Stimulated activated CD8-positive, alpha-beta memory T cell treated with anti-CD3 and anti-CD28 coated beads, Interleukin-4, amount 100 ng/mL, for 4 hours (primary cell): ENCODE measurements around the gene UBE2R2.
"Not testable (repeated sequence)": the region's sequence is repeated elsewhere in the genome, so short reads cannot be mapped to it uniquely, and the experiment has no call there.

Experiments
- DNase-seq, 2 donors: peaks; one replicate each; pipeline ENCODE4 v3.0.0-alpha.2; 2020; ENCODE audit warnings: low read depth in 2 of 2, low spot score in 1 of 2

Gene UBE2R2, protein sequence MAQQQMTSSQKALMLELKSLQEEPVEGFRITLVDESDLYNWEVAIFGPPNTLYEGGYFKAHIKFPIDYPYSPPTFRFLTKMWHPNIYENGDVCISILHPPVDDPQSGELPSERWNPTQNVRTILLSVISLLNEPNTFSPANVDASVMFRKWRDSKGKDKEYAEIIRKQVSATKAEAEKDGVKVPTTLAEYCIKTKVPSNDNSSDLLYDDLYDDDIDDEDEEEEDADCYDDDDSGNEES

GRCh38 chr9:33816327-33817252 is at the start of gene UBE2R2:
Gene UBE2R2, plus strand, starts transcription at chr9:33817160. Its CDS starts 598 bp downstream, at chr9:33817758.
- peak; percentile 84 to 88 for DNase-seq

DNA sequence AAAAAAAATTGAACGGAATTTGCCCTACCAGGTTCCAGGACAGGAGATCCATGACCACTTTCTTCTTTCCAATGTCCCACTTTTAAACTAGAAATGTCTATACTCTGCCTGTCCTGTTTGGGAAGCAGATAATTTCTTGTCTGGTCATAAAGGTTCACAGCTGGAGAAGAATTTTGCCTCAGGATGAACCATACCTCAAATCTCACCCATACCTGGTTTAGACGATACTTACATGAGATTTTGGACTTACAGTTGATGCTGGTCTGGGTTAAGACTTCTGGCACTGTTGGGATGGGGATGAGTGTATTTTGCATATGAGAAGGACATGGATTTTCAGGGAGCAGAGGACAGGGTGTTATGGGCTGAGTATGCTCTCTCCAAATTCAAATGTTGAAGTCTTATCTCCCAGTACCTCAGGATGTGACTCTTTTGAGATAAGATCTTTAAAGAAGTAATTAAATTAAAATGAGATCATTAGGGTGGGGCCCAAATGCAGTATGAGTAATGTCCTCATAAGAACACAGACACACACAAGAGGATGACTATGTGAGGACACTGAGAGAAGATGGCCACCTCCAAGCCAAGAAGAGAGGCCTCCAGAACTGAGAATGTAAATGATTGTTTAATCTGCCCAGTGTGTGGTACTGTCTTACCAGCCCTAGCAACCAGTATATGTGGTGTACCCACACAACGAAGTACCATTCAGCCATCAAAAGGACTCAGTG is 46.6 kb upstream of the UBE2R2 start:
- not testable (repeated sequence) for DNase-seq

- DNase-seq, result not testable (repeated sequence)
Observed at GRCh38 chr9:33773135-33773534, 43.8 kb upstream of the UBE2R2 start.

DNA sequence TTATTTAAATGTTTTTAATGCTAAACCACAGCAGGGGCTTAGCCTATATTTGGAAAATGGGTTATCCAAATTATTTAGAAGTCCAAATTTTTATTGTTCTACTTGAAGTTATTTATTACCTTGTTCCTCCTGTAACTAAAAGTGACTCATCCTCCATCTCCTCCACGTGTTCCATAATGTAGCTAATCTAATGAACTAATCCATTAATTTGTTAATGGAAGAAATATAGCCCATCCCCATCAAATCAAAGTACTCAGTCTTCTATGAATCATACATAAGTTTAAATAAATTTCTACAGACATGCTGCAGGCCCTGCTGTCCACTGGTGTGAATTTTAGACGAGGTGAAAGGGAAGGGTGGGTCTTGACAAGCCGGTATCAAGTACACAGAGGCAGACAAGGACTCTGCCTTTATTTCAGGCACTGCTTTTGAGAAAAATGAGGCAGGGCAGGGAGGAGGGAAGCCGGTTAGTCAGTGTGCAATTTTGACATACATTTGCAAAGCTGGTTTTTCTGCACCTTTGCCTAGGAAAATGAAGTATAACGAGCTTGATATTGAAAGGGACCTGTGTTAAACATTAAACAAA is 42.8 kb upstream of the UBE2R2 start:
- not testable (repeated sequence) for DNase-seq

- DNase-seq, result no peak
Observed at GRCh38 chr9:33776578-33776977, 40.4 kb upstream of the UBE2R2 start.

DNA sequence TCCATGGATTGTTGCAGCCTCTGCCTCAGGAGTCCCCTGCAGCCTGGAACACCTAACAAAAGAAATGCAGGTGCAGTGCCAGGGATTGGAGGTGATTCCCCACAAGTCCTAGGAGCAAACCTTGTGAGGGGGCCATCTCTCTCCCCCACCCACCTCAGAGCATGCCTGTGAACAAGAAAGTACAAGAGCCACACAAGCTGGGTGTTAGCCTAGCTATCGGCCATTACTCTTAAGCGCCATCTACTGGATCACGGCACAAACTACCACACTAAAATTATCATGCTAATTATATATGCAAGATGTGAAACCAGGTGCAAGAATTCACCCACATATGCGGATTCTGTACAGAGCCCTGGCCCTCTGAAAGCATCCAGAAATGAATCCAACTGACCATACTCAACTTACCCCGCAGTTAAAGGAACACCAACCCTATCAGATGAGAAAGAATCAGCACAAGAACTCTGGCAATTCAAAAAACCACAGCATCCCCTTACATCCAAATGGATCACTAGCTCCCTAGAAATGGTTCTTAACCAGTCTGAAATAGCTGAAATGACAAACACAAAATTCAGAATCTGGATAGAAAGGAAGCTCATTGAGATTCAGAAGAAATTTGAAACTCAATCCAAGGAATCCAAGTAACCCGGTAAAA is 38.1 kb upstream of the UBE2R2 start:
- DNase-seq, result peak; percentile 1 to 5

GRCh38 chr9:33780276-33780675 is 36.7 kb upstream of the UBE2R2 start:
- no peak for DNase-seq

GRCh38 chr9:33781736-33782135 is 35.2 kb upstream of the UBE2R2 start:
- no peak for DNase-seq

GRCh38 chr9:33782395-33783152 is 34.4 kb upstream of the UBE2R2 start:
- no peak for DNase-seq

GRCh38 chr9:33785914-33786313 is 31.0 kb upstream of the UBE2R2 start:
- DNase-seq, result no peak

GRCh38 chr9:33786681-33787080 is 30.3 kb upstream of the UBE2R2 start:
- DNase-seq, result no peak

DNA sequence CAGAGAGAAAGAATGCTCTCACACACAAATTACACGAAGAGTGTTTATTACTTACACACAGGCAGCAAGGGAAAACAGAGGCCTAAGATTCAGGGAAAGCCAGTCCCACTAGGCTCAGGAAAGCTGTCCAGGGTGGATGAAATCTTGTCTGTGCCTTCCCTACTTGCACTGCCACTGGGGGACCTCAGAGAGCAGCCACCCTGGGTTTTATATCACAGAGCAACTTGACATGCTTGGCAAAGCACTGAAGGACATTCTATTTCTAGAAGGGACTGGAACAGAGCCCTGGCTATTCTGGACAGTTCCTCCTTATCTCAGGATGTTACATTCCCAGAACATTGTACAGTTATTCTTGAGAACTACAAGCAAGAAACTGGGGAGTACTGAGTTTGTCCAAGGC is 29.1 kb upstream of the UBE2R2 start:
- no peak for DNase-seq

GRCh38 chr9:33789429-33789828 is 27.5 kb upstream of the UBE2R2 start:
- not testable (repeated sequence) for DNase-seq

DNA sequence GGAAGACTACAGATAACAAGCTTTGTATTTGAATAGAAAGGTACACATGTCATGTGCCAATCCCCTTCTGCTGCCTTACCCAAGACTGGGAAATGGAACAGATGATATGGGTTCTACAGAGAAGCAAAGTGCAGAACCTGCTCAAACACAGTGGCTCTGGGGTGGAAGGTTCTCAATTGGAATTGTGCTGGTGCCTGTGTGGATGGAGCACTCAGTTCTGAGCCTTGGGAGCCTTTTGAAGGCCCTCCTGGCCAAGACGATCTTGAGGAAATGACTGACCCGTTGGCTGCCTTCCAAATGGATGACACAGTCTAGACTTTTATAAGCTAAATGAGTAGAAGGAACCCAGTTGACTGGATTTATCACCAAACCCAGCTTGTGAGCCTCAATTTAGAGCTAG is 25.8 kb upstream of the UBE2R2 start:
- no peak for DNase-seq

- not testable (repeated sequence) for DNase-seq
Observed at GRCh38 chr9:33793496-33793895, 23.5 kb upstream of the UBE2R2 start.

DNA sequence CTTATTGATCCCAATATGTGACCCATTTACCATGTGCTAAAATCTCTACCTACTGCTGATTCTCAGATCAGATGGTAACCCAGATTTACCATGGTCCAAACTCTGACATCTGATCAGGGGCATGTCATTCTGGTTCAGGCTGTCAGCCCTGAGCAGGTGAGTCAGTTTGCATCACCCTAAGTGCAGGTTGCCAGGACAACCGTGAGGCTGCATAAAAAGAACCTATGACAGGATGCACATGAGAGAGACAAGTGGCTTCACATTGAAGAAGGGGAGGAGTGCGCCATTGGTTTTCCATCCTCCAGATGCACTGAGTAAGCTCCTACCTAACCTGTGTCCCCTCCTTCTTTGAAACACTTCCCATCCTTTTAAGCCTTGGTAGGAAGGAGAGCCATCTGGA is 22.4 kb upstream of the UBE2R2 start:
- no peak for DNase-seq

DNA sequence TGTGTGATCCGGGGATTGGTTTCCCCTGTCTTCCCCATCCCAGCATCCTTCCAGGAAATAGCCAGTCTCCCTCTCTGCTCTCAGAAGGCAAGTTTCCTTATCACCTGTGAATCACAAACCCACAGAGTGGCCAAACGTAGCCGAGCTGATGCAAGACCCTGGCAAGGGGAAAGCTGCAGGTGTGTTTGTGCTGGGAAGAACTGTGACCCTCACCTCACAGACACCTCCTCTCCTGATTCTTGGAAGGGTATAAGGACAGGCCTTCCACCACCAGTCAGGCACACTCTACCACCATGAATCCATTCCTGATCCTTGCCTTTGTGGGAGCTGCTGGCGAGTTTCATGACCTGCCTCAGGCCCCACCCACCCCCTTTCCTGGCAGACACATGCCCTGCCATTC is 21.7 kb upstream of the UBE2R2 start, which contains the start of gene PRSS3:
TSS of gene PRSS3 (plus strand) at position 281 of the 400 bp plus-strand sequence. CDS start at position 294, 13 bp downstream.
- DNase-seq, result no peak

DNA sequence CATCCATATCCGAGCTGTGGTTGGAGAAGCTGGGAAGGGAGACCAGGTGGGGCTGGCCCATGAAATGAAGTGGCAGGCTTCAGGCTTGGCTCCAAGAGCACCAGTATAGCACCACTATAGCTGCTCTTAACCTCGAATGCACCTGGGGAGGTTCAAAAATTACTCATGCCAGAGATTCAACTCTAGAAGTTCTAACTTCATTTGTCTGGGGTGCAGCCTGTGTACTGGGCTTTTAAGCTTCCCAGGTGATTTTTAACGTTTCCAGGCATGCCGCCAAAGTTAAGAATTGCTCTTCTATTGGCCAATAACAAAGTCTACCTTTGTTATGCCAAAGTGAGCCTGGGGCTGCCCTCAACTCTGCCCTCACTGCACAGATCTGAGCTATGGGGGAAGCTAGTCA is 21.1 kb upstream of the UBE2R2 start:
- no peak for DNase-seq

DNA sequence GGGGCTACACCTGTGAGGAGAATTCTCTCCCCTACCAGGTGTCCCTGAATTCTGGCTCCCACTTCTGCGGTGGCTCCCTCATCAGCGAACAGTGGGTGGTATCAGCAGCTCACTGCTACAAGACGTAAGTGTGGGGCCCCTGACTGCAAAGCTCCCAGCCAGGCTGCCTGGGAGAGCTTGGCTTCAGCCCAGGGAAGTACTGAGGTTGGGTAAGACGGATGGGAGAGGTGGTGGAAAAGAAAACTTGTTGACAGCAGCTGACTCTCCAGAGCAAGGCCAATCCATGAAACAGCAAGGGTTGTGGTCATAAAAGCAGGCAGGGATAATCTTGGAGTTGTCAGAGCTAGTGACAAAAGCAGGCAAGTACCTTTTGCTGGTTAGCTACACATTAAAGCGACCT is 20.3 kb upstream of the UBE2R2 start:
- not testable (repeated sequence) for DNase-seq

DNA sequence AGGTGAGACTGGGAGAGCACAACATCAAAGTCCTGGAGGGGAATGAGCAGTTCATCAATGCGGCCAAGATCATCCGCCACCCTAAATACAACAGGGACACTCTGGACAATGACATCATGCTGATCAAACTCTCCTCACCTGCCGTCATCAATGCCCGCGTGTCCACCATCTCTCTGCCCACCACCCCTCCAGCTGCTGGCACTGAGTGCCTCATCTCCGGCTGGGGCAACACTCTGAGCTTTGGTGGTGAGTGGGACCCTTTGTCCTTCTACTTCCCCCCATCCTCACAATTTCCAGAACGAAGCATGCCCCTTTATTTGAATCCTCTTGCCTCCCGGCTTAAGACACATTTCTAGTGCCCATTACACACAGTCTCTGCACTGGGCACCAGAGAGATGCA is 19.1 kb upstream of the UBE2R2 start:
- DNase-seq, result no peak
